ENCODE data around the gene GSC2. TPM values are rescaled to one million over a fixed set of nuclear protein-coding genes. Genes with fewer than 3 reads are reported as not detected.

GSC2 gene
- total and polyA plus RNA-seq, 9 of the 15 experiments (the other 6 are each of a cell fraction or from before 2014, with no cell fraction given): not detected

- TF ChIP-seq LARP7 (IDR thresholded peaks at IDR 0.05) (peak; percentile 89), U2AF1 (optimal IDR thresholded peaks at IDR 0.05; ENCODE audit: low read depth, low read length) (no peak), CEBPB (tag; IDR thresholded peaks at IDR 0.05) (no peak), CHD1 (IDR thresholded peaks at IDR 0.05; ENCODE audit: low read length) (peak; percentile 50), HMGN3 (IDR thresholded peaks at IDR 0.05; ENCODE audit: borderline replicate concordance, extremely low read depth, insufficient read length, low read depth, low read length) (no peak), DMBX1 (CRISPR knock-in tag; IDR thresholded peaks at IDR 0.05; ENCODE audit: borderline replicate concordance) (no peak), XRCC4 (IDR thresholded peaks at IDR 0.05; ENCODE audit: extremely low read depth, insufficient read depth, insufficient read length) (no peak), ARID2 (IDR thresholded peaks at IDR 0.05) (no peak), MCM5 (IDR thresholded peaks at IDR 0.05; ENCODE audit: low read depth) (no peak), RNF219 (CRISPR knock-in tag; IDR thresholded peaks at IDR 0.05) (no peak), NR0B1 (IDR thresholded peaks at IDR 0.05; ENCODE audit: partially characterized antibody) (no peak), ZNF644 (tag; IDR thresholded peaks at IDR 0.05; ENCODE audit: low read depth) (no peak), NCOA4 (IDR thresholded peaks at IDR 0.05; ENCODE audit: partially characterized antibody) (no peak), ATF7 (IDR thresholded peaks at IDR 0.05) (no peak), DPF2 (IDR thresholded peaks at IDR 0.05) (no peak), ZNF436 (CRISPR knock-in tag; IDR thresholded peaks at IDR 0.05) (no peak), MAX (CRISPR knock-in tag; IDR thresholded peaks at IDR 0.05) (no peak), REST (IDR thresholded peaks at IDR 0.05; ENCODE audit: borderline replicate concordance) (no peak; the same call in 1 of the 2 replicates), REST (CRISPR knock-in tag; IDR thresholded peaks at IDR 0.05; ENCODE audit: low read depth) (peak; percentile 77; the same call in 1 of the 2 replicates)
Measured at GRCh38 chr22:19121631-19122142, 28.4 kb downstream of the GSC2 start (continued).

Data from K562 (cell line).